GM23338 (cell line): Measurements from ENCODE around the gene TMEM178B.

Experiments
- CTCF ChIP-seq, 2 experiments: fragments of 200-600 bp in 1 of 2; sonication (generic) in 1 of 2; conservative IDR thresholded peaks; 2 replicates each; pipeline versions ENCODE4 v1.5.1 to v1.6.1; 2016 to 2017; ENCODE audit warnings: antibody characterized with exemption in 2 of 2, low read depth in 2 of 2, mild to moderate bottlenecking in 2 of 2, moderate library complexity in 1 of 2
- ETS1 ChIP-seq: IDR thresholded peaks from 2 replicates; pipeline ENCODE4 v1.6.1; 2016; ENCODE audit warnings: antibody characterized with exemption
- EZH2 ChIP-seq: fragments of 200-600 bp; sonication (generic); IDR thresholded peaks from one replicate; pipeline ENCODE4 v1.8.0; 2017; ENCODE audit warnings: antibody characterized with exemption, mild to moderate bottlenecking, low read depth; ENCODE audit not compliant: unreplicated experiment
- EZH2phosphoT487 ChIP-seq: fragments of 200-600 bp; sonication (generic); IDR thresholded peaks from one replicate; pipeline ENCODE4 v1.8.1; 2018; ENCODE audit warnings: antibody characterized with exemption; ENCODE audit not compliant: unreplicated experiment
- JUNB ChIP-seq: IDR thresholded peaks from one replicate; pipeline ENCODE4 v1.6.1; 2016; ENCODE audit warnings: antibody characterized with exemption; ENCODE audit not compliant: unreplicated experiment
- POLR2AphosphoS5 ChIP-seq: IDR thresholded peaks from 2 replicates; pipeline ENCODE4 v1.6.1; 2016; ENCODE audit warnings: antibody characterized with exemption, low read depth
- REST ChIP-seq: IDR thresholded peaks from one replicate; pipeline ENCODE4 v1.6.1; 2018; ENCODE audit warnings: antibody characterized with exemption; ENCODE audit not compliant: unreplicated experiment
- ZNF114 ChIP-seq: fragments of 250-450 bp; sonication (Bioruptor Pico); IDR thresholded peaks from 2 replicates; pipeline ENCODE4 v1.5.0; 2020; ENCODE audit warnings: mild to moderate bottlenecking, moderate library complexity

- TF ChIP-seq CTCF (conservative IDR thresholded peaks at IDR 0.05; ENCODE audit: low read depth in 2 of 2): no peak
- no peak for TF ChIP-seq EZH2
- no peak for TF ChIP-seq ETS1
- no peak for TF ChIP-seq EZH2phosphoT487
- TF ChIP-seq POLR2AphosphoS5: no peak
- TF ChIP-seq ZNF114: no peak
- TF ChIP-seq REST: no peak
- no peak for TF ChIP-seq JUNB
These were observed 251.0 kb downstream of the TMEM178B start for GRCh38 chr7:141324870-141325269.
